Motor neuron (in vitro differentiated cells): ENCODE measurements around the gene SLC19A1. TPM values are rescaled to one million over a fixed set of nuclear protein-coding genes. Genes with fewer than 3 reads are reported as not detected.

ENCODE experiments used
- ATAC-seq, 8 experiments: fragments of 200-7000 bp; cut with Tn5 transposase; replicated peaks in 6 of 8; 2 replicates each; pipeline ENCODE4 v1.8.0; 2021; ENCODE audit warnings: mild to moderate bottlenecking in 8 of 8, moderate library complexity in 8 of 8
- H3K27ac ChIP-seq, 2 donors: fragments of 250-450 bp; sonication (Bioruptor Pico); 2 replicates each; pipeline ENCODE4 v1.9.0; 2021; ENCODE audit warnings: antibody characterized with exemption in 2 of 2, mild to moderate bottlenecking in 2 of 2, moderate library complexity in 1 of 2
- H3K4me1 ChIP-seq, 2 donors: fragments of 250-450 bp; sonication (Bioruptor Pico); replicated peaks in 1 of 2; 2 replicates each; pipeline ENCODE4 v1.6.1; 2021; ENCODE audit warnings: antibody characterized with exemption in 2 of 2, mild to moderate bottlenecking in 2 of 2, moderate library complexity in 1 of 2
- H3K4me3 ChIP-seq, 5 donors: fragments of 250-450 bp; sonication (Bioruptor Pico); 2 replicates each; pipeline ENCODE4 v1.9.0; 2021; ENCODE audit warnings: antibody characterized with exemption in 5 of 5, mild to moderate bottlenecking in 5 of 5, moderate library complexity in 4 of 5
- WGBS, 10 experiments: fragments of 450-650 bp; shearing (Covaris generic); methylation state at CpG; one replicate each; pipeline ENCODE4 v1.0.0; 2022; 5-methylcytosine and 5-hydroxymethylcytosine counted together
- in situ Hi-C, 9 experiments: fragments of 400-800 bp; cut with MboI; loops; one replicate each; pipeline ENCODE4 v1.15.0; 2021; ENCODE audit warnings: low sequenced_read_pairs in 9 of 9, low pct_unique_long_range_greater_than_20kb in 2 of 9; ENCODE audit not compliant: unreplicated experiment in 9 of 9
- total RNA-seq, 8 experiments: library from RNA; unstranded; fragments of 300-600 nt; gene quantifications; 2 replicates each; pipeline versions ENCODE4 v1.2.3 to v1.2.4, GENCODE V29; 2022

The SLC19A1 gene
- total RNA-seq, 8 experiments from 2014 or later, result 4.0 to 40.5 (median 8.2) TPM

DNA sequence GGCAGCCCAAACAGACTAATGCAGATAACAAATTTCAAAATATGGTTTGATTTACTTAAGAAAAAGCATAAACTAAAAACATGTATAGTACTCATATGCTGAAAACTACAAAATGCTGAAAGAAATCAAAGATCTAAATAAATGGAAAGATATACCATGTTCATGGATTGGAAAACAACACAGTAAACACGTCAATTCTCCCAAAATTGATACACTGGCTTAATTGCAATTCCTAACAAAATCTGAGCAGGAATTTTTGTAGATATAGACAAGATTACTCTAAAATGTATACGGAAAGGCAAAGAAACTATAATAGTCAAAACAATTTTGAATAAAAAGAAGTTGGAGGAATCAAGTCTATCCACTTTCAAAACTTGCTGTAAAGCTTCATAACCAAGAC is 21.0 kb downstream of the SLC19A1 start:
- 83 to 100% (median 98%) methylated on average over 1 to 2 of the region's 2 CpGs for WGBS, 10 experiments
- H3K4me3 ChIP-seq, result no peak overlapping the region
- in situ Hi-C loops, result no loop called here
- no peaks in the 10 kb centered on the region for H3K4me1 ChIP-seq
- ATAC-seq, result no peak
- no peak overlapping the region for H3K27ac ChIP-seq

DNA sequence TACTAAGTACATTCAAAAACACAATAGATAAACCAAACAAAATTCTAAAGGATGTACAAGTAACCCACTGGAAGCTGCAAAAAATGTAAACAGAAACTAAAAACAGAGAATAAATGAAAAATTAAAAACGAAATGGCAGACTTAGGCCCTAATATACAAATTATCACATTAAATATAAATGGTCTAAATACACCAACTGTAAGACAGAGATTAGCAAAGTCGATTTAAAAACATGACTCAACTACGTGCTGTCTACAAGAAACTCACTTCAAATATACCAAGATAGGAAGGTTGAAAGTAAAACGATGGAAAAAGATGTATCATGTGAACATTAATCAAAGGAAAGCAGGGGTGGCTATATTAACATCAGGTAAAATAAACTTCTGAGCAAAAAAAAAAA is 23.1 kb downstream of the SLC19A1 start:
- no peak for ATAC-seq
- WGBS, 10 experiments, result 74 to 100% (median 91%) methylated on average over 2 to 4 of the region's 4 CpGs
- Histone ChIP-seq H3K4me1 (no peaks in the 10 kb centered on the region), H3K4me3 (no peak overlapping the region), H3K27ac (no peak overlapping the region)
- in situ Hi-C loops, result no loop called here

- in situ Hi-C loops, result no loop called here
- no peak for ATAC-seq
- WGBS, 10 experiments, result 67 to 100% (median 90%) methylated on average over 2 of the region's 2 CpGs; no CpG with 5 or more reads in 1 of the 10 experiments
- no peak overlapping the region for H3K27ac ChIP-seq
- no peak overlapping the region for H3K4me3 ChIP-seq
- H3K4me1 ChIP-seq, result no peaks in the 10 kb centered on the region
Observed at GRCh38 chr21:45518742-45519141, 23.5 kb downstream of the SLC19A1 start.

DNA sequence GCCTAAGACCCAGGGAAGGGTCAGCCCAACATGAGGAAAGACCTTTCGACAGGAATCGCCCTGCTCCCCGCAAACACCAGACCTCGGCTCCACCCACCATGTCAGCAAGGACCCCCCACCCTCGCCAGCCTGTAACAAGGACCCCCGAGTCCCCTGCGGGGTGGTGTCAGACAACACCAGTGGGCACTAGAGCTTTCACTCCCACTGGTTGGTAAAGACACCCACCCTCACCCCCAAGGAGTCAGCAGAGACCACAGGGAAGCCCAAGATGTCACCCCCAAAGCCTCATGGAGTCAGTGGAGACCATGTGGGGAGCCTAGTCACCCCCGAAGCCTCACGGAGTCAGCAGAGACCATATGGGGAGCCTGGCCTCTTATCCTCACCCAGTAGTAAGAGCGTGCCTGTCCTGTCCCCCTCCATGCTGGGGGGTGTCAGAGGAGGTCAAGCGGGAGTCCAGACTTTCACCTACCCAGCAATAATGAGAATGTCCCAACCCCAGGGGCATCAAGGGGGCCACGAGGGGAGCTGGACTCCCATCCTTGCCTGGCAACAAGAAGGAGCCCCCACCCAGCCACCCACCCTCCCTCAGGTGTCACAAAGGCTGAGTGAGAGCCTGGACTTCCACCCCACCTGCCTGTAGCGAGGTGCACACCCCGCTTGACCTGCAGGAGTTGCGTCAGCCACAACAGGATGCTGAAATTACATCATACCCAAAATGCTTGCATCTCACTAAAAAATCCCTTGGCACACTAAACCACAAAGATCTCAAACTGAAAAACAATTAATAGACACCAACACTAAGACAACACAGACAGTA is 24.8 kb downstream of the SLC19A1 start:
- Histone ChIP-seq H3K4me3 (no peak overlapping the region), H3K27ac (no peak overlapping the region), H3K4me1 (no peaks in the 10 kb centered on the region)
- in situ Hi-C loops, result no loop called here
- WGBS, 10 experiments, result 81 to 100% (median 96%) methylated on average over 1 to 6 of the region's 15 CpGs; no CpG with 5 or more reads in 3 of the 10 experiments
- ATAC-seq, result no peak

DNA sequence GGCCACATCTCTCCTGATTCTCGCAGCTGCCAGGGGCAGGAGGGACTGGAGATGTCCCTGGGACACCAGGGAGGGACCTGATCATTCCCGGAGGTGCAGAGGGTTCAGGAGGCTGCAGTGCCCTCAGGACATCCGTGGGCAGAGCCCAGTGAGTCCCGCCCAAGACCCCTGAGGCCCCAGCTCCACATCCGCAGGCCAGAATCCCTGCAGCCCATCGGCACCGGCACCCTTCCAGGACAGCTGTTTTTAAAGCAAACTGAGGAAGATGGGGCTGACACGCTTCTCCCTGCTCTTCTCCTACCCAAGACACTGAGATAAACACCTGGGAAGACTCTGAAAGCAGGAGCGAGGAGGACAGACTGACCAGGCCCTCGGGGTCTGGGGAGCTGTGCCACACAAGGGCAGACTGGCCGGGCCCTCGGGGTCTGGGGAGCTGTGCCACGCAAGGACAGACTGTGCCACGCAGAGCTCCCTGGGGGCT is 25.5 kb downstream of the SLC19A1 start:
- Histone ChIP-seq H3K4me1 (no peaks in the 10 kb centered on the region), H3K27ac (no peak overlapping the region), H3K4me3 (no peak overlapping the region)
- in situ Hi-C loops, result no loop called here
- ATAC-seq, result no peak
- WGBS, 10 experiments, result 77 to 90% (median 88%) methylated on average over 2 to 4 of the region's 14 CpGs; no CpG with 5 or more reads in 7 of the 10 experiments

DNA sequence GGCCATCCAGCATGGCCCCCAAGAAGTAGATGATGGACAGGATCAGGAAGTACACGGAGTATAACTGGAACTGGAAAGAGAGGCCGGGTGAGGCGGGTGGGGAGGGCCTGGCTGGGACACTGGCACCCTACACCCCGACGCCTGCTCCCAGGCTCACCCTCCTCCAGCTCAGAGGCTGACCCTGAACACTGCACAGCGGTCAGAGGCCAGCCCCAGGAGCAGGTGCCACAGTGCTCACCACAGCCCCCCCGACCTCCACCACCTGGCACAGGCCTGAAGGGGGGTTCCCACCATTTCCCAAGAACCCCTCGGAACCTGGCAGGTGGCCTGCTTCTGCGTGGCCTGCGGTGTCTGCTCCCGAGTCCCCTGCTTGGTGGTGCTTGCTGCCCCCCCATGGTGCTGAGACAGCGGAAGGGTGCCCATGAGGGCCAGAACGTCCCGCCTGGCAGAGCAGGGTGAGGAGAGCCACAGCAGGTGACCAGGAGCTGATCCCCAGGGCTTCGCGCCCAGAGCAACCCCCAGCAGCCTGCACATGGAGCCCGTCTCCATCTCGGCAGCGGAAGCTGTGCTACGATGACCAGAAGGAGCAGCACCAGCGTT is 26.1 kb downstream of the SLC19A1 start:
- Histone ChIP-seq H3K27ac (no peak overlapping the region), H3K4me3 (no peak overlapping the region), H3K4me1 (no peaks in the 10 kb centered on the region)
- in situ Hi-C loops, result no loop called here
- 100% methylated on average over 1 of the region's 21 CpGs; no CpG with 5 or more reads in 8 of the 10 experiments for WGBS, 10 experiments
- ATAC-seq, result peak in 1 of 8 experiments; percentile 14

DNA sequence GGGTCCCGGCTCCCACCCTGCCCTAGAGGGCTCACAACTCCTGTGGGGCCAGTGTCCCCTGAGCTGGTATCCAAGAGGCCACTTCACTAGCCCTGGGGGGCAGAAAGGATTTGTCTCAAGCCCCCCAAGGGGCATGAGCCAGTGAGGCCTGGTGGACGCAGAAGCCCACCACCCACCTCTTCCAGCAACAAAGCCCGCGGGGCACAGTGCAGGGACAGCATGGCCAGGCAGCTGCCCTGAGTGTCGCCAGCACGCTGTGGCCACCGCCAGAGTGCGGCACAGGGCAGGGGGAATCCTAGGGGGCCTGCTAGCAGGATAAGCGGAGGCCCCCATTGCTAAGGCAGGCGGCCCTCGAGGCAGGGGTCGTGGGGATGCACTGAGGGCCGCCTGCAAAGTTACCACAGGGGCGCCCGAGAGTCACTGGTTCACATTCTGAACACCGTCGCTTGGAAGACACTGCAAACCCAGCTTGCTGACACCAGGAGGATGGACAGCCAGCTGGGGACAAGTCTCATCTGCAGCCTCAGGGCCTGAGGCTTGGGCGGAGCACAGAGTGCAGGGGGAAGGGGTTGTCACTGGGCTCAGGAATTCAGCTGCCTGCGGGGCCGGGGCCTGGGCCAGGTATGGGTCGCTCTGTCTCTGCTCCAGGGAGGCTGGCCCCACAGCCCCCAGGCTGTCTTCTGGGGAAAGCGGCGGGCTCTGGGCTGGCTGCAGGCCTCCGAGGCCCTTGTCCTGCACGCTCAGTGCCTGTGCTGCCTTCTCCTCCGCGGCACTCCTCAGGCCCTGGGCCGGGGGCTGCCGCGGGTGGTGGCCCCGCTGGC is 26.8 kb downstream of the SLC19A1 start:
- no peak overlapping the region for H3K4me3 ChIP-seq
- 80 to 100% (median 87%) methylated on average over 1 to 11 of the region's 31 CpGs; no CpG with 5 or more reads in 6 of the 10 experiments for WGBS, 10 experiments
- no peaks in the 10 kb centered on the region for H3K4me1 ChIP-seq
- H3K27ac ChIP-seq, result no peak overlapping the region
- in situ Hi-C loops, result no loop called here
- peak in 1 of 8 experiments; percentile 39 for ATAC-seq

- WGBS, 10 experiments, result 87 to 100% (median 97%) methylated on average over 5 to 7 of the region's 22 CpGs; no CpG with 5 or more reads in 7 of the 10 experiments
- no peak overlapping the region for H3K27ac ChIP-seq
- H3K4me1 ChIP-seq, result no peaks in the 10 kb centered on the region
- no peak for ATAC-seq
- in situ Hi-C loops, result no loop called here
- H3K4me3 ChIP-seq, result no peak overlapping the region
Observed at GRCh38 chr21:45514311-45515021, 27.8 kb downstream of the SLC19A1 start.

GRCh38 chr21:45513741-45514310 is 28.4 kb downstream of the SLC19A1 start:
- Histone ChIP-seq H3K4me1 (peaks cover 0 to 2% of the 10 kb centered on the region in 2 donors), H3K4me3 (no peak overlapping the region), H3K27ac (no peak overlapping the region)
- WGBS, 10 experiments, result 87 to 100% (median 100%) methylated on average over 1 to 5 of the region's 11 CpGs; no CpG with 5 or more reads in 6 of the 10 experiments
- no peak for ATAC-seq
- in situ Hi-C loops, result no loop called here

- ATAC-seq, result peak in 1 of 8 experiments; percentile 29
- Histone ChIP-seq H3K4me1 (peaks cover 0 to 9% of the 10 kb centered on the region in 2 donors), H3K27ac (no peak overlapping the region), H3K4me3 (no peak overlapping the region)
- WGBS, 10 experiments, result 83 to 100% (median 86%) methylated on average over 1 to 13 of the region's 19 CpGs; no CpG with 5 or more reads in 5 of the 10 experiments
- in situ Hi-C loops, result no loop called here
Observed at GRCh38 chr21:45513003-45513717, 29.1 kb downstream of the SLC19A1 start.

- in situ Hi-C loops, result no loop called here
- Histone ChIP-seq H3K27ac (no peak overlapping the region), H3K4me3 (no peak overlapping the region), H3K4me1 (peaks cover 0 to 10% of the 10 kb centered on the region in 2 donors)
- WGBS, 10 experiments, result 100% methylated on average over 1 to 4 of the region's 8 CpGs; no CpG with 5 or more reads in 7 of the 10 experiments
- ATAC-seq, result peak in 1 of 8 experiments; percentile 5
Observed at GRCh38 chr21:45512626-45513002, 29.6 kb downstream of the SLC19A1 start.
